Peyer's patch (tissue), 4 donors: Measurements from ENCODE around the gene HOXD12. TPM values are rescaled to one million over a fixed set of nuclear protein-coding genes. Genes with fewer than 3 reads are reported as not detected.

ENCODE experiments used
- DNase-seq, 3 donors: peaks; one replicate each; pipeline ENCODE4 v3.0.0-alpha.2; 2017 to 2019
- H3K27ac ChIP-seq, 4 donors: fragments of 200-600 bp; sonication (generic); one replicate each; pipeline ENCODE4 v1.5.1; 2016 to 2019
- H3K27me3 ChIP-seq, 2 donors: fragments of 200-600 bp; sonication (generic); one replicate each; pipeline ENCODE4 v1.5.1; 2019
- H3K36me3 ChIP-seq, 3 donors: fragments of 200-600 bp; sonication (generic); one replicate each; pipeline ENCODE4 v1.5.1; 2016 to 2019
- H3K4me1 ChIP-seq, 4 donors: fragments of 200-600 bp; sonication (generic); one replicate each; pipeline ENCODE4 v1.5.1; 2016 to 2019
- H3K4me3 ChIP-seq, 4 donors: fragments of 200-600 bp; sonication (generic); 1 replicate in 3 of 4; 2 replicates in 1 of 4; pipeline ENCODE4 v1.5.1; 2016 to 2019; ENCODE audit warnings: mild to moderate bottlenecking in 1 of 4
- H3K9me3 ChIP-seq, 4 donors: fragments of 200-600 bp; sonication (generic); one replicate each; pipeline ENCODE4 v1.5.1; 2016 to 2019; ENCODE audit warnings: mild to moderate bottlenecking in 1 of 4
- POLR2A ChIP-seq, 2 donors: fragments of 450-650 bp; IDR thresholded peaks; one replicate each; pipeline ENCODE4 v1.5.1; 2017; ENCODE audit warnings: antibody characterized with exemption in 2 of 2, mild to moderate bottlenecking in 2 of 2, moderate library complexity in 2 of 2
- total RNA-seq, 4 donors: library from RNA; depleted of rRNA; stranded (reverse); fragments of >200 nt; gene quantifications; one replicate each; pipeline ENCODE4 v1.1.0, GENCODE V29; 2016
- TF ChIP-seq, protein P1 (sequence below), 6 experiments: fragments of 450-650 bp in 4 of 6; fragments of 200-600 bp in 2 of 6; sonication (generic) in 1 of 6; IDR thresholded peaks; one replicate each; pipeline ENCODE4 v1.5.1; 2017 to 2019; ENCODE audit warnings: antibody characterized with exemption in 6 of 6, mild to moderate bottlenecking in 3 of 6, moderate library complexity in 1 of 6

The HOXD12 gene
- total RNA-seq, 4 donors from 2014 or later, result not detected

DNA sequence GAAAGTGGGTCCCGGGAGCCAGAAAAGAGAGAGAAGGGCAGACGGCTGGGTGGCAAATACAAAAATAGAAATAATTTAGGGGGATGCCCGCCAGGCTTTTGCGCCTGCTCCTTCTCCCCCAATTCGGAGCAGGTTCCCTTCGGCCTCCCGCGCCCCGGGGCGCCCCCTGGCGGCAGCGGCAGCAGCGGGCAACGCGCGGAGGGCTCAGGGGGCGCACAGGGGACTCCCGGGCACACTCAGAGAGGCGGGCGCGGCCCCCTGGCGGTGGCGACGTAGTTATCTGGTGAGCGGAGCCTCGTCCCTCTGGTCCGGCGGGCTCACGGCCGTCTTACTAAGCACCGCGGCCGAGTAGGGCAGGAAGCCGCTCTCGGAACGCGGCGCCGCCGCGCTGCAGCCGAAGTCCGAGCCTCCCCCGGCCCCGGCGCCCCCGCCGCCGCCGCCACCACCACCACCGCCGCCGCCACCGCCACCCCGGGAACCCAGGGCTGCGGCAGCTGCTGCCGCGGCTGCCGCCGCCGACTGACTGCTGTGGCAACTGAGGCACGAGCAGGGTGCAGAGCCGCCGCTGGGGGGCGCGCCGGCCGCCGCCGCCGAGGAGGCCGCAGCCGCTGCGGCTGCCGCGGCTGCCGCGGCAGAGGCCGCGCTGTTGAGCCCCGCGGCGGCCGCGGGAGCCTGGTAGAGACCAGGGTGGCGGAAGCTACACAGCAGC lies 19.6 kb upstream of the HOXD12 start:
- TF ChIP-seq, protein P1, sequence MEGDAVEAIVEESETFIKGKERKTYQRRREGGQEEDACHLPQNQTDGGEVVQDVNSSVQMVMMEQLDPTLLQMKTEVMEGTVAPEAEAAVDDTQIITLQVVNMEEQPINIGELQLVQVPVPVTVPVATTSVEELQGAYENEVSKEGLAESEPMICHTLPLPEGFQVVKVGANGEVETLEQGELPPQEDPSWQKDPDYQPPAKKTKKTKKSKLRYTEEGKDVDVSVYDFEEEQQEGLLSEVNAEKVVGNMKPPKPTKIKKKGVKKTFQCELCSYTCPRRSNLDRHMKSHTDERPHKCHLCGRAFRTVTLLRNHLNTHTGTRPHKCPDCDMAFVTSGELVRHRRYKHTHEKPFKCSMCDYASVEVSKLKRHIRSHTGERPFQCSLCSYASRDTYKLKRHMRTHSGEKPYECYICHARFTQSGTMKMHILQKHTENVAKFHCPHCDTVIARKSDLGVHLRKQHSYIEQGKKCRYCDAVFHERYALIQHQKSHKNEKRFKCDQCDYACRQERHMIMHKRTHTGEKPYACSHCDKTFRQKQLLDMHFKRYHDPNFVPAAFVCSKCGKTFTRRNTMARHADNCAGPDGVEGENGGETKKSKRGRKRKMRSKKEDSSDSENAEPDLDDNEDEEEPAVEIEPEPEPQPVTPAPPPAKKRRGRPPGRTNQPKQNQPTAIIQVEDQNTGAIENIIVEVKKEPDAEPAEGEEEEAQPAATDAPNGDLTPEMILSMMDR (IDR thresholded peaks at IDR 0.05), result peak in 4 of 6 experiments; percentile 40 to 52 (median 46)
- no peak for TF ChIP-seq POLR2A (IDR thresholded peaks at IDR 0.05)
- Histone ChIP-seq H3K27ac (no peak overlapping the region), H3K36me3 (no peaks in the 10 kb centered on the region), H3K4me1 (peaks cover 0 to 15% (median 0%) of the 10 kb centered on the region in 4 donors), H3K9me3 (peaks cover 0 to 35% (median 0%) of the 10 kb centered on the region in 4 donors), H3K4me3 (peak overlapping the region in 2 of 4 donors; percentile 40 to 44), H3K27me3 (peaks cover 0 to 82% of the 10 kb centered on the region in 2 donors)
- peak in 1 of 3 donors; percentile 58 for DNase-seq

DNA sequence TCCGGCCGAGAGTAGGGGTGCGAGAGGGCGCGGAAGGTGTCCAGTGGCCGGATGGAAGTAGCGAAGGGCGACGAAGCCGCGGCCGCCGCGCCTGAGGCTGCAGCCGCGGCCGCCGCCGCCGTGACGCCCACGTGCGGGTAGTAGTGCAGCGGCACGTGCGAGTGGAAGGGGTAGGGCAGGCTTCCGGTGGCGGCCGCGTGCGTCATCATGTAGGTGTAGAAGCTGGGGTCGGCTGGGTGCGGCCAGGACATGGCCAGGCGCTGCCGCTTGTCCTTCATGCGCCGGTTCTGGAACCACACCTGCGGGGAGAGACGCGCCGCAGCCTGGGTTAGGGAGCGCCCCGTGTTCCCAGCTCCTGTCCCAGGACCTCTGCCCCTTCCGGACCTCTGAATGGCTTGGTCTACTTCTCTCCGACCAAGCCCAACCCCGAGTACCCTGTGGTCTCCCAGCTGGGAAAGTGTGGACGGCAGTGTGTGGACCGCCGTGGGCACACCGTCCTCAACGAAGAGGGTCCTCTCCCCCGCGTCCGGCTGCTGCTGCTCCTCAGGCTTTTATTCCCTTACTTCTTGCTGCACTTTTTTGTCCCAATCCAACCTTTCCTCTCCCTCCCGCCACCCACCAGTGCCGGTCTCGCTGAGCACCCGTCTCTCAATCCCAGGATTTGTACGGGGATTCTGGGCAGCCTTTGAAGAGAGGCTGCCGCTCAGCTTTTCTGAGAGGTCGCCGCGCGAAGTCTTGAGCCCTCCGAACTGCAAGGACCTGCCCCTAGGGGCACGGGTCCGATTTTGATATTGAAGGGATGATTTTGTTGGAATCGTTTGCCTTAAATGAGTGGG lies 18.8 kb upstream of the HOXD12 start:
- peaks cover 0 to 82% of the 10 kb centered on the region in 2 donors for H3K27me3 ChIP-seq
- DNase-seq, result peak in 1 of 3 donors; percentile 64
- peaks cover 0 to 35% (median 0%) of the 10 kb centered on the region in 4 donors for H3K9me3 ChIP-seq
- no peak overlapping the region for H3K27ac ChIP-seq
- TF ChIP-seq POLR2A (IDR thresholded peaks at IDR 0.05), result no peak
- TF ChIP-seq, protein P1 (IDR thresholded peaks at IDR 0.05), result no peak
- H3K36me3 ChIP-seq, result no peaks in the 10 kb centered on the region
- H3K4me1 ChIP-seq, result peaks cover 0 to 15% (median 0%) of the 10 kb centered on the region in 4 donors
- H3K4me3 ChIP-seq, result peak overlapping the region in 2 of 4 donors; percentile 40 to 44

GRCh38 chr2:176081376-176081836 lies 18.2 kb upstream of the HOXD12 start:
- no peaks in the 10 kb centered on the region for H3K36me3 ChIP-seq
- peaks cover 0 to 35% (median 0%) of the 10 kb centered on the region in 4 donors for H3K9me3 ChIP-seq
- H3K27me3 ChIP-seq, result peaks cover 0 to 82% of the 10 kb centered on the region in 2 donors
- H3K4me3 ChIP-seq, result no peak overlapping the region
- DNase-seq, result no peak
- H3K4me1 ChIP-seq, result peaks cover 0 to 15% (median 0%) of the 10 kb centered on the region in 4 donors
- no peak for TF ChIP-seq POLR2A (IDR thresholded peaks at IDR 0.05)
- TF ChIP-seq, protein P1 (IDR thresholded peaks at IDR 0.05), result no peak
- no peak overlapping the region for H3K27ac ChIP-seq

DNA sequence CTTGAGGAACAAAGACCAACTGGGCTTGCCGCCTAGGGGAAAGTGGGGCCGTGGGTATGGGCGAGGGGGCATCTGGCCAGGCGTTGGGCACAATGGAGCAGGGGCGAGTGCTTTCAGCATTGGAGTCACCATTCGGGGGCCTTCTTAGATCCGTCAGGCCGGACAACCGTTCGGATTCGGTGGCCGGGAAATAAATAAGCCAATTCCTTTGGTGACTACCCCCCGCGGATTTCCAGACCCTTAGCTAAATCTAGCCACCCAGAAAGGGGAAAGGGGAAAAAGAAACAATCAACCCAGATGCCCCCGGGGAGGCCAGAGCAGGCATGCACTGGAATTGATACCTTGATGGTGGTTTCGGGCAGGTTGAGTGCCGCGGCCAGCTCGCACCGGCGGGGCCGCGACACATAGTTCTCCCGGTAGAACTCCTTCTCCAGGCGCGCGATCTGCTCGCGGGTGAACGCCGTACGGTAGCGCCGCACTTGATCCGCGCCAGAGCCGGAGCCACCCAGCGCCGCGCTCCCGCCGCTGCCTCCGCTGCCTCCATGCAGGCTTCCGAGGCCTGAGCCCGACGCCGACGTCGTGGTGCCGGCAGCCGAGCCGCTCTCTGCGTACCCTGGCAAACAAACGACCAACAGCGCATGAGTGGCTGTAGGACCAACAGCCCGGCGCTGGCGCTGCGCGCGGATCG lies 17.6 kb upstream of the HOXD12 start:
- H3K27me3 ChIP-seq, result peaks cover 0 to 83% of the 10 kb centered on the region in 2 donors
- H3K9me3 ChIP-seq, result peaks cover 0 to 35% (median 0%) of the 10 kb centered on the region in 4 donors
- no peak overlapping the region for H3K27ac ChIP-seq
- TF ChIP-seq POLR2A (IDR thresholded peaks at IDR 0.05), result no peak
- TF ChIP-seq, protein P1 (IDR thresholded peaks at IDR 0.05), result no peak
- peak in 1 of 3 donors; percentile 54 for DNase-seq
- H3K4me3 ChIP-seq, result no peak overlapping the region
- H3K4me1 ChIP-seq, result peaks cover 0 to 15% (median 0%) of the 10 kb centered on the region in 4 donors
- no peaks in the 10 kb centered on the region for H3K36me3 ChIP-seq

DNA sequence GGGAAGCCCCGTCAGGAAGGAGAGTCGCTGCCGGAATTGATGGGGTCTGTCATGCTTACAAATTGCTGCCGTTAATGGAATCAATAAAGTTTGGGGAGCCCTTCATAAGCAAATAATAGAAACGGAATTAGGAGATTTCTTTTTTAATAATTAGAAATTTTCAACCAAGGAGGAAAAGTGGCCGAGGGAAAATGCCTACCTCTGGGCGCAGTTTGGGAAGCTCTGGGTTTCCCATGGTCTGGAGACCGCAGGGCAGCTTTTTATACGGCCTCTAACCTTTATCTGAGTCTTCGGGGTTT lies 17.1 kb upstream of the HOXD12 start:
- no peaks in the 10 kb centered on the region for H3K36me3 ChIP-seq
- no peak overlapping the region for H3K27ac ChIP-seq
- H3K4me1 ChIP-seq, result peaks cover 0 to 15% (median 0%) of the 10 kb centered on the region in 4 donors
- H3K4me3 ChIP-seq, result no peak overlapping the region
- H3K27me3 ChIP-seq, result peaks cover 0 to 88% of the 10 kb centered on the region in 2 donors
- TF ChIP-seq, protein P1 (IDR thresholded peaks at IDR 0.05), result no peak
- TF ChIP-seq POLR2A (IDR thresholded peaks at IDR 0.05), result no peak
- peaks cover 0 to 35% (median 0%) of the 10 kb centered on the region in 4 donors for H3K9me3 ChIP-seq
- DNase-seq, result no peak
